GM21423 (cell line): ENCODE measurements around the gene LRRN2.
"Not testable (repeated sequence)": the region's sequence is repeated elsewhere in the genome, so short reads cannot be mapped to it uniquely, and the experiment has no call there.

Source experiments
- ATAC-seq: cut with Tn5 transposase; IDR thresholded peaks from one replicate; pipeline ENCODE4 v1.9.1; 2021; ENCODE audit warnings: mild to moderate bottlenecking, moderate library complexity; ENCODE audit not compliant: unreplicated experiment

LRRN2 gene

GRCh38 chr1:204685236-204686006, at the start of gene LRRN2:
Gene LRRN2, minus strand, starts transcription at chr1:204685738. Its CDS starts 65,746 bp downstream, at chr1:204619992.
- ATAC-seq = no peak

DNA sequence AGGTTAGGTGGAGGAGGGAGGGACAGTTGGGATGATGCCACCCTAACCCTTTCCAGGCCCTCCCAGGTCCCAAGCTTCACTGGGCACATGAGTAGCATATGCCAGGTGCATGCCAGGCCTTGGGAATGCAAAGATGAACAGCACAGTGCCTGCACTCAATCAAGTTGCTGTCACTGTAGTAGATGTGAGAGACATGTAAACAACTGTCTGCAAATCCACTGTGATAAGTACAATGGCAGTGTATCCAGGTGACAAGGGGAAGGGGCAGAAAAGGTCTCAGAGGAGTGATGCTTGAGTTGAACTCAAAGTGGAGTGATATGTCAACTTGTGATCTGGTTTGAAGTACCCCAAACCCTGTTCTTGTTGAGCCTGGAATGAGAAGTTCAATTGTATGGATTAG, 49.5 kb upstream of the LRRN2 start:
- ATAC-seq = no peak

- ATAC-seq = no peak
Measured at GRCh38 chr1:204733869-204734596, 48.5 kb upstream of the LRRN2 start.

DNA sequence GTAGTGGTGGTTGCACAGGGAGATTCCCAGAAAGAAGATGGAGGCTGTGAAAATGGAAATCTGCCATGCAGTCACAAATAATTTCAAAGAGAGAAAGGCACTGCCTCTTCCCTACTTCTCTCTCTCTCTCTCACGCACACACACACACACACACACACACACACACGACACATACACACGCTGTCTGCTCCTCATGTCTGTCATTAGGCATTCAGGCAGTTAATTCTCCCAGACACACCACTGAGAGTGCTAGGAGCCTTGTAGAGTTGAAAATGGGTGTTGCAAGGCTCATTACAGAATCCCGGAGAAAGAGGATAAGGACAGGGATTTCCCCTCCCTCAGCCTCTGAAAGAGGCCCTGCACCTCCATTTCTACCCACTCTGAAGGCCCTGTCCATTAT, 47.8 kb upstream of the LRRN2 start:
- ATAC-seq = no peak

GRCh38 chr1:204731985-204732575, 46.5 kb upstream of the LRRN2 start:
- no peak for ATAC-seq

- ATAC-seq = no peak
Measured at GRCh38 chr1:204731509-204731908, 46.0 kb upstream of the LRRN2 start.

- ATAC-seq = no peak
Measured at GRCh38 chr1:204730826-204731459, 45.4 kb upstream of the LRRN2 start.

- no peak for ATAC-seq
Measured at GRCh38 chr1:204729516-204729915, 44.0 kb upstream of the LRRN2 start.

GRCh38 chr1:204728456-204728855, 42.9 kb upstream of the LRRN2 start:
- ATAC-seq = no peak

GRCh38 chr1:204728045-204728444, 42.5 kb upstream of the LRRN2 start:
- no peak for ATAC-seq

- not testable (repeated sequence) for ATAC-seq
Measured at GRCh38 chr1:204727438-204727837, 41.9 kb upstream of the LRRN2 start.

DNA sequence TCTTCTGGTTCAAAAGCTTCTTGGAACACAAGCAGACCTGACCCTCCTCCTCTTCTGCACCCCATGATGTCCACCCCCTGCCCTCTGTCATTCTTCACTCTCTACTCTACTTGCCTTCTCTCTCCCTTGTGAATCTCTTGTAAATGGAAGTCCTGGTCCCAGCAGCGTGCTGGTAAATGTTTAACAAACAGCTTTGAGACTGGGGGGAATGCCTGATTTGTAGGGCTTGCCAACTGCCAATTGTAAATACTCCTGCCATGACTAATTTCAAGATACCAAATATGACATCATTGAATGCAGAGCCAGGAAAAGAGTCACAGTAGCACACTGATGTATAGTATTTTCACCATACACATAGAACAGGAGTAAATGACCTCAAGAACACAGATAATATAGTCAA, 40.9 kb upstream of the LRRN2 start:
- no peak for ATAC-seq

- ATAC-seq = no peak
Measured at GRCh38 chr1:204725821-204726448, 40.4 kb upstream of the LRRN2 start.

DNA sequence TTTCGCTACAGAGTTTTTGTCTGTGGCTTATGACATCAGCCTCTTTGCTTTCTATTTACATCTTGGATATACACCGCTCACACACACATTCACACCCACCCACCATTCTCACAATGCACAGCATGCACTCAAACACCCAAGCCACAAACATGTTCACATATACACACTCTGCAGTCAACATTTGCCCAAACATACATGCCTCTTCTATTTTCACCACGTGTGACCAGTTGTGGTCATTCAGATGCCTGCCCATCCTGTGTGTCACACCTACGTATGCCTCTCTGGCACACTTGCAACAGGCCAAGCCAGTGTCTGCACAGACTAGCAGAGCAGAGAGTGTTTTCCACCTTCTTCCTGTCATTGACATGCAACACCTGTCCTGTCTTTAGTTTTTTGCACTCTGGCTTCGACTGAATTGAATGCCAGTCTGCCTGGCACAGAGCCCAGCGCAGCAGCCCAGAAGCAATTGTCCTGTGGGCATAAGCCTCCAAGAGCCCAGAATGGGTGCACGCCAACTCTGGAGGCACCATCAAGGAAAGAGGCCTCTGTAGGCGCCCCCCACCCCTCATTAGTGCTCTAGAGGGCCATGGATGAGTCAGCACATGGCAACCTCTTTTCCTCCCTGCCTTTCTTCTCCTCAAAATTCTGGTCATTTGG, 37.7 kb upstream of the LRRN2 start:
- no peak for ATAC-seq

GRCh38 chr1:204721373-204722055, 36.0 kb upstream of the LRRN2 start:
- ATAC-seq = no peak

GRCh38 chr1:204716660-204717059, 31.1 kb upstream of the LRRN2 start:
- ATAC-seq = no peak

- ATAC-seq = no peak
Measured at GRCh38 chr1:204714861-204715511, 29.4 kb upstream of the LRRN2 start.

- no peak for ATAC-seq
Measured at GRCh38 chr1:204714194-204714860, 28.8 kb upstream of the LRRN2 start.

DNA sequence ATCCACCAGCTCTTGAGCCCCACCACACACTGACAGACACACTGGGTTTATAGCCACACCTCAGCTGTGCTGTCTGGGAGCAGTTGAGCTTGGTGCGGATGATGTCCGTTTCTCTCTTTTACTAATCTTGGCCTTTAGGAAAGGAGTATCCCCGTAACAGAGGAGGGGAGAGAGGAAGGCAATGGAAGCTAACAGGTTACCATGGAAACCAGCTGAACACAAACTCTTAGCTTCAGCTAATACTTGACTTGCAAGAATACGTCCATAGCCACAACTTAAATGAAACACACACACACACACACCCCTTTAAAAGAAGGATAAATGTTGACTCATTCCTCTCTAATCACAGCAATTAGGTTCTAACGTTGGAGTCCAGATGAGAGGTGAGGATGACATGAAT, 28.0 kb upstream of the LRRN2 start:
- ATAC-seq = no peak
